Vagina (tissue), 2 donors: Measurements from ENCODE around the gene TMEM59L. TPM values are rescaled to one million over a fixed set of nuclear protein-coding genes. Genes with fewer than 3 reads are reported as not detected.
"Not testable (repeated sequence)": the region's sequence is repeated elsewhere in the genome, so short reads cannot be mapped to it uniquely, and the experiment has no call there.

Experiments used
- DNase-seq, 2 donors: peaks; one replicate each; pipeline ENCODE4 v3.0.0-alpha.2; 2017; ENCODE audit errors: extremely low spot score in 2 of 2
- H3K27ac ChIP-seq: fragments of 200-600 bp; sonication (generic); one replicate; pipeline ENCODE4 v1.5.1; 2019
- H3K27me3 ChIP-seq: fragments of 200-600 bp; sonication (generic); one replicate; pipeline ENCODE4 v1.5.1; 2019
- H3K36me3 ChIP-seq, 2 donors: fragments of 200-600 bp; sonication (generic); one replicate each; pipeline ENCODE4 v1.5.1; 2017 to 2019
- H3K4me1 ChIP-seq: fragments of 200-600 bp; sonication (generic); one replicate; pipeline ENCODE4 v1.5.1; 2019
- H3K4me3 ChIP-seq, 2 donors: fragments of 200-600 bp; sonication (generic); 1 replicate in 1 of 2; 2 replicates in 1 of 2; pipeline ENCODE4 v1.5.1; 2016 to 2019
- H3K9me3 ChIP-seq: fragments of 200-600 bp; sonication (generic); one replicate; pipeline ENCODE4 v1.5.1; 2019
- CTCF ChIP-seq, 3 experiments: fragments of 450-650 bp in 2 of 3; fragments of 200-600 bp in 1 of 3; sonication (generic) in 1 of 3; IDR thresholded peaks; one replicate each; pipeline ENCODE4 v1.5.1; 2017 to 2019; ENCODE audit warnings: antibody characterized with exemption in 3 of 3, mild to moderate bottlenecking in 2 of 3, moderate library complexity in 2 of 3
- POLR2A ChIP-seq, 2 donors: fragments of 450-650 bp; IDR thresholded peaks; one replicate each; pipeline ENCODE4 v1.6.1; 2017; ENCODE audit warnings: antibody characterized with exemption in 2 of 2, mild to moderate bottlenecking in 2 of 2, moderate library complexity in 2 of 2
- POLR2AphosphoS5 ChIP-seq, 2 donors: sonication (generic); formaldehyde crosslinking; IDR thresholded peaks; one replicate each; pipeline ENCODE4 v1.9.0; 2017; ENCODE audit warnings: antibody characterized with exemption in 2 of 2, mild to moderate bottlenecking in 2 of 2, low read depth in 1 of 2; ENCODE audit not compliant: insufficient read depth in 1 of 2
- intact Hi-C: fragments of 100-400 bp; cut with DNase I; formaldehyde crosslinking; loops from one replicate; pipeline ENCODE4 v1.15.1; 2023
- total RNA-seq: library from RNA; depleted of rRNA; stranded (reverse); fragments of >200 nt; gene quantifications from one replicate; pipeline ENCODE4 v1.2.3, GENCODE V29; 2016

The TMEM59L gene
- total RNA-seq, 1 donor from 2014 or later: 4.2 TPM

- intact Hi-C loops: loop anchor here (10.0 kb wide), 1 partner anchor 77 kb away; no protein-coding TSS in a partner anchor
- H3K27me3 ChIP-seq: no peaks in the 10 kb centered on the region
- no peak for DNase-seq
- H3K36me3 ChIP-seq: no peaks in the 10 kb centered on the region
- H3K27ac ChIP-seq: no peak overlapping the region
- no peaks in the 10 kb centered on the region for H3K9me3 ChIP-seq
- TF ChIP-seq CTCF (IDR thresholded peaks at IDR 0.05) (no peak), POLR2AphosphoS5 (IDR thresholded peaks at IDR 0.05; ENCODE audit: insufficient read depth in 1 of 2, low read depth in 1 of 2) (no peak), POLR2A (IDR thresholded peaks at IDR 0.05) (no peak)
- no peak overlapping the region for H3K4me3 ChIP-seq
- peaks cover 19% of the 10 kb centered on the region for H3K4me1 ChIP-seq
Measured at GRCh38 chr19:18597809-18598660, 14.6 kb upstream of the TMEM59L start.

DNA sequence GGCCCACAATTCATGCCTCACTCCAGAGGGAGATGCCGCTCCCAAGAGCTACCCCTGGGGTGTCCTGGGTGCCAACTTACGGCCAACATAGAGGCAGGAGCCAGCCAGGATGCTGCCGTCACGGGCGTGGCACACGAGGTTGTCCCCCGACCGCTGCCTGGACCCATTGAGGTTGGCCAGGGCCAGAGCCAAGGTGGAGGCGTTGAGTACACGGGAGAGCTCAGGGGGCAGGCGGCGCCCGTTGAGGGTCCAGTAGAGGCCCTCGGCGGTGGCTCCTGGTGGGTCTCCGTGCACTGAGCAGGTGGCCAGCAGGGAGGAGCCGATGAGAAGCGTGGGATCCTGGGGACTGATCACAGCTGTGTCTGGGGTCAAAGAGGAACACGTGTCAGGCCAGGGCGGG, 13.2 kb upstream of the TMEM59L start:
- no peaks in the 10 kb centered on the region for H3K36me3 ChIP-seq
- H3K27me3 ChIP-seq: no peaks in the 10 kb centered on the region
- intact Hi-C loops: loop anchor here (10.0 kb wide), 1 partner anchor 75 kb away; no protein-coding TSS in a partner anchor
- no peak overlapping the region for H3K27ac ChIP-seq
- TF ChIP-seq POLR2A (IDR thresholded peaks at IDR 0.05): no peak
- no peaks in the 10 kb centered on the region for H3K9me3 ChIP-seq
- H3K4me1 ChIP-seq: peaks cover 9% of the 10 kb centered on the region
- no peak overlapping the region for H3K4me3 ChIP-seq
- no peak for DNase-seq

GRCh38 chr19:18600692-18601397, 11.8 kb upstream of the TMEM59L start:
- H3K4me1 ChIP-seq, H3K27me3 ChIP-seq, H3K9me3 ChIP-seq, intact Hi-C loops, H3K4me3 ChIP-seq, H3K36me3 ChIP-seq, H3K27ac ChIP-seq, DNase-seq: not testable (repeated sequence)

GRCh38 chr19:18601875-18602274, 10.8 kb upstream of the TMEM59L start:
- H3K36me3 ChIP-seq: no peaks in the 10 kb centered on the region
- H3K4me3 ChIP-seq: no peak overlapping the region
- H3K27ac ChIP-seq: no peak overlapping the region
- peaks cover under 1% of the 10 kb centered on the region for H3K4me1 ChIP-seq
- intact Hi-C loops: no loop called here
- no peaks in the 10 kb centered on the region for H3K27me3 ChIP-seq
- no peaks in the 10 kb centered on the region for H3K9me3 ChIP-seq
- DNase-seq: no peak
- no peak for TF ChIP-seq CTCF (IDR thresholded peaks at IDR 0.05)
- TF ChIP-seq POLR2AphosphoS5 (IDR thresholded peaks at IDR 0.05; ENCODE audit: insufficient read depth in 1 of 2, low read depth in 1 of 2): no peak
- no peak for TF ChIP-seq POLR2A (IDR thresholded peaks at IDR 0.05)

GRCh38 chr19:18603255-18603957, 9.3 kb upstream of the TMEM59L start:
- H3K27me3 ChIP-seq: no peaks in the 10 kb centered on the region
- TF ChIP-seq POLR2AphosphoS5 (IDR thresholded peaks at IDR 0.05; ENCODE audit: insufficient read depth in 1 of 2, low read depth in 1 of 2): no peak
- no peak for TF ChIP-seq CTCF (IDR thresholded peaks at IDR 0.05)
- TF ChIP-seq POLR2A (IDR thresholded peaks at IDR 0.05): no peak
- no peaks in the 10 kb centered on the region for H3K9me3 ChIP-seq
- no peak overlapping the region for H3K4me3 ChIP-seq
- H3K27ac ChIP-seq: no peak overlapping the region
- DNase-seq: no peak
- intact Hi-C loops: no loop called here
- no peaks in the 10 kb centered on the region for H3K36me3 ChIP-seq
- H3K4me1 ChIP-seq: peaks cover 14% of the 10 kb centered on the region
